HG03066 (cell line): ENCODE results near the gene KCNQ1.

Experiments used
- ATAC-seq: cut with Tn5 transposase; IDR thresholded peaks from one replicate; pipeline ENCODE4 v1.9.1; 2021; ENCODE audit warnings: low read depth; ENCODE audit not compliant: unreplicated experiment

KCNQ1 gene

DNA sequence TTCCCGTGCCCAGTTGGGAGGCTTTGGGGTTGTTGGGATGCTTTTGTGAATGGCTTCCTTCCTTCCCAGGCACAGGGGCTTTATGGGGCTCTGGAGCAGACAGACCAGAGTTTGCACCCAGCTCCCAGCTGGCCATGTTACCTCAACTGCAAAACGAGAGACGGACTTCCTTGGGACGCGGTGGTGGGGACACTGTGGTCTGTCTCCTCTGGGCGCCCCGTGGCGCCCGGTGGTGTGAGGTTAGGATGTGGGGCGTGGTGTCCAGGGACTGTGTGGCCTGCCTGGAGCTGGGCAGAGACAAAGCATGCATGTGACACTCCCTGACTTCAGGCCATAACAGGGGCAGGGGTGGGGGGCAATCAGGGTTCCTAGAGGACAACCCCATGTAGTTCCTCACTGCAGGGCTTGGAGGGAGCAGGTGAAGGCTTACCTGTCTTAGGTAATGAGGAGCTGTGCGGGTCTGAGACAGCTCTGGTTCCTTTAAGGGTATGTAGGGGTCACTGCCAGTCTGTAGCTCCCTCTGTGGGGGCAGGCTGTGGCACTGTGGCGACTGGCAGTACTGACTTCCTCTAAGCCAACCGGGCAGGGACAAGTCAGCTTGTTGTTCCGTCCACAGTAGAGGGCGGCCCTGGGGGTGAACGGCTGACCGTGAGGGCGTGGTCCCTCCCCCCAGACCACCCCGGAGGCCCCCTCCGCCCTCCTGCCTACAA, 14.4 kb downstream of the KCNQ1 start:
- ATAC-seq = no peak

DNA sequence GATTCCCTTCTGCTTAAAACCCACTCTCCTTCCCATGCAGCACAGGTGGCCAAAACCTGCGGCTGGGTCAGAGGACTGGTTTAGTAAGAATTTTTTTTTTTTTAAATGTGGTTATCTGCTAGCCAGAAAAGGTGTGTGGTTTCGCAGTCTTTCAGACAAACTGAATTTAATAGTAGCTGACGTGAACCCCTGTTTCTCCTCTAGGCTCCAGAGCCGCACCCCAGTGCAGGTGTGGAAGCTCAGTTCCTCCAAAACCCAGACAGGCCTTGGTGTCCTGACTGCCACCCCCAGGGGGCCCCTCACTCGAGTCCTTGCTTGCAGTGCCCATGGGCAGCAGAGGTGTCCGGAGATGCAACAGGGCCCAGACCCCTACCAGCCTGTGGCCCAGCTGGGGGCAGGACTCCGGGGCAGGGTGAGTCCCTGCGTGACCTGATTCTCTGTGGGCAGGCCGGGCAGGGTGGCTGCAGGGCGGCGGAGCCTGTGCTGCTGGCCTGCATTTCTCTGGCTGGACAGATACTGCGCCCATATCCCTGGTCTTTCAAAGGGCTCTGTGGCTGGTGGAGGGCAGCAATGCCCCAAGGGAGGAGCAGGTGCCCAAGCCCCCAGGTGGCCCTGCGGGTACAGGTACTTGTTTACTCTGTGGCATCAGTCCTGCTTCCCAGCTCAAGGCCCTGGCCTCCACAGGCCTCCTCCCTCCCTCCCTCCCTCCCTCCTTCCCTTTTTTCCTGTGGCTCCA, 15.2 kb downstream of the KCNQ1 start:
- ATAC-seq = no peak

DNA sequence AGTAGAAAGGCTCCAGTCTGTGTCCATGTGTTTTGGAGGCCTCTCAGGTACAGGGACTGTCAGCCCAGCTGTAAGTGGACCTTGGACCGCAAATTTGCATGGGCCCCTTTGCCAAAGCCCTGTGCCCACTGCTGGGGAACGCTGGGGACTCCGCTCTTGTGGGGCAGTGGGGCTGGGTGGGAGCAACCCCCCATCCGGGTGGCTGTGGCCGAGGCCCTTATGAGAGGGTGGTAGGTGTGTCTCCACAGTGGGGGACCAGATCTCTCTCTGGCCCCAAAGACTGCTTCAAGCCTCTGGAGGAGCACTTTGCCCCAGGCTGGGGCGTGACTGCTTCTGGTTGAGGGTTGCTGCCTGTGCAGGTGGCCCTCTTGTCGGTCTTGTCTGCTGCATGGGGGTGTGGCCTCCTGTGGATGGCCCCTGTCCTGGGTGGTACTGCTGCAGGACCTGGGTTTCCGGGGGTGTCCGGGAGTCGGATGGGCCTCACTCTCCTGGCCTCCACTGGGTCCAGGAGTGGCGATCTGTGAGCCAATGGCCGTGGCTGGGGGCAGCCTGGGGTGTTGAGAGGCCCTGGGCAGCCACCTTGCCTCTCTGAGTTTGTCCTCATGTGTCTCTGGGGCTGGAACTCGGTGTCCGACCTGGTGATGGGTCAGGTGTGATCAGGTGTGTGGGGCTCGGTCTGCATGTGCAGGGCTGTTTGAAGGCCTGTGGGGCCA, 15.9 kb downstream of the KCNQ1 start:
- ATAC-seq = no peak

GRCh38 chr11:2461253-2461955, 16.6 kb downstream of the KCNQ1 start:
- ATAC-seq = no peak

- ATAC-seq = no peak
Measured at GRCh38 chr11:2461956-2462542, 17.2 kb downstream of the KCNQ1 start.

- no peak for ATAC-seq
Measured at GRCh38 chr11:2462543-2462985, 17.8 kb downstream of the KCNQ1 start.

DNA sequence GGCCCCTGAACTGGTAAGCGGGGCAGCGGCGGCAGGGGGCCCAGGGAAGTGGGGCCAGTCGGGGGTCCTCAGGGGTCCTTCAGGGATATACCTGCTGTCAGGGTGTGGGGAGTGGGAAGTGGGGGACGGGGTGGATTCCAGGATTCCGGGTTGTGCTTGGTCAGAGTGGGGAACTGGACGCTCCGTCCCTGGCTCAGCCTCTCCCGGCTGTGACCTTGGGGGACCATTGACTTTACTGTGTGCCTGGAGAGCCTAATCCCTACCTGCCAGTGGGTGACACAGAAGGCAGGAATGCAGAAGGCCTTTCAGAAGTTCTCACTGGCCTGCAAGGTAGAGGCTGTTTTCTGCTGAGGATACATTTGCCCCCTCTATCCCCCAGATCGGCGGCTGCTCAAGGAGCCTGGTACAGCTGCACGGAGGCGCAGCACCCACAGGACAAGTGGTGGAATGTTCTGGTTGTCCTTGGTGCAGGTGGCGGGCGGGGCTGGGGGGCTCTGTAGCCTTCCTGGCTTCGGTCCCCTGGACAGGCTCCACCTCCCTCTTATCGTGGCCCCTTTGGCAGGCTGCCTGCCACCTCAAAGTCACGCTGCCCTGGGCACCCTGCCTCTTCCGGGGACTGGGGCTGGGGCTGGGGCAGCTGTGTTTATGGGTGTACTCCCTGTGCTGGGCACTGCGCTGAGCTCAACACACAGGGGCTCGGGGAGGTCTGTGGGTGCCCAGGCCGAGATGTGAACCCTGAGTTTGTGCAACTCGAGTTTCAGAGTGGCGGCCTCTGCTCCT, 18.4 kb downstream of the KCNQ1 start:
- ATAC-seq = no peak

DNA sequence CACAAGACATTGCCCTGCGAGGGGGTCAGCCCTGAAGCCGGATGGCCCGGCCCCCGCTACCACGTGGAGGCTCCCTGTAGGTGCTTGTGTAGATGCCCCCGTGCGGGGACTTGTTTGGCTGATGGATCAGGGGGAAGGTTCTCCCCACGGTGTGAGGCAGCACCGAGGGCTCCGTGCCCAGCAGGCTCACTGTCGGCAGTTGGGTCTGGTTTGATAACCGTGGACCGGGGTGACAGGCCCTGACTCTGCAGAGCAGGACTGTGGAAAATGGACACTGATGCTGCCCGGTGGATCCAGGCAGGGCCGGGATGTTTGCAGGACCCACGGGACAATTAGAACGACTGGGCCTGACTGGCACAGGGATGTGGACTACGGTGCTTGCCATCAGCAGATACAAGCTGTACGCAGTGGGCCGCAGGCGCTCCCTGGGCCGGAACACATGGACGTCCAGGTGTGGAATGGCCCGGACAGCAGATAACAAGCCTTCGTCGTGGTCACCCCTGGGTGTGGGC, 19.0 kb downstream of the KCNQ1 start:
- ATAC-seq = no peak

DNA sequence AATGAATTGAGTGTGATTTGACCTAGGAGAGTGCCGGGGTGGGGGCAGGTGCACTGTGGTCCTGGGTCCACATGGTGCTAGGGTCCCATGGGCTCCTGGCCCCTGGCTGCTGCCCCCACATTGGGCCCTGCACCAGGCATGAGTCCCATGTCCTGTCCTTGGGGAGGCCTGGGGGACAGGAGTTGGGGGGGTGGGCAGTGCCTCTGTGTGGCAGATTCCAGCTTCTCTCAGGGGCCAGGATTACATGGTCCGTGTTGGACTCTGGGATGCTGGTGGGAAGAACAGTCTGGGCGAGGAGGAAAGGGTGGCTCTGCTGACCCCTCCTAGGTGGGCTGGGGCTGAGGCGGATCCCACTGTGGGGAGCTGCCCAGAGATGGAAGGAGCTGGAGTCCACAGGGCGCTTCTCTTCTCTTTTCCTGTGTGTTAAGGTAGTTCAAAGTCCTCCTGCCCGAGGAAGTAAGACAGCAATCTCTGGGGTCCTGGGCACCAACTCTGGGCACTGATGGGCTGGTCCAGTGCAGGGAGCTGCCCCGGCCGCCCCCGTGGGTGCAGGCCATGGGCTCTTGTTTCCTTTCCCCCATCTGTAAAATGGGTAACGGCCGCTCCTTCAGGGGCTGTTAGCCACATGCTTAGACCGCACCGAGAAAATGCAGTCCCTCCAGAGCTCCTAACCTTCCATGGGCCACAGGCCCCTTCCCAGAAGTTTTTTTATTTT, 19.8 kb downstream of the KCNQ1 start:
- no peak for ATAC-seq

DNA sequence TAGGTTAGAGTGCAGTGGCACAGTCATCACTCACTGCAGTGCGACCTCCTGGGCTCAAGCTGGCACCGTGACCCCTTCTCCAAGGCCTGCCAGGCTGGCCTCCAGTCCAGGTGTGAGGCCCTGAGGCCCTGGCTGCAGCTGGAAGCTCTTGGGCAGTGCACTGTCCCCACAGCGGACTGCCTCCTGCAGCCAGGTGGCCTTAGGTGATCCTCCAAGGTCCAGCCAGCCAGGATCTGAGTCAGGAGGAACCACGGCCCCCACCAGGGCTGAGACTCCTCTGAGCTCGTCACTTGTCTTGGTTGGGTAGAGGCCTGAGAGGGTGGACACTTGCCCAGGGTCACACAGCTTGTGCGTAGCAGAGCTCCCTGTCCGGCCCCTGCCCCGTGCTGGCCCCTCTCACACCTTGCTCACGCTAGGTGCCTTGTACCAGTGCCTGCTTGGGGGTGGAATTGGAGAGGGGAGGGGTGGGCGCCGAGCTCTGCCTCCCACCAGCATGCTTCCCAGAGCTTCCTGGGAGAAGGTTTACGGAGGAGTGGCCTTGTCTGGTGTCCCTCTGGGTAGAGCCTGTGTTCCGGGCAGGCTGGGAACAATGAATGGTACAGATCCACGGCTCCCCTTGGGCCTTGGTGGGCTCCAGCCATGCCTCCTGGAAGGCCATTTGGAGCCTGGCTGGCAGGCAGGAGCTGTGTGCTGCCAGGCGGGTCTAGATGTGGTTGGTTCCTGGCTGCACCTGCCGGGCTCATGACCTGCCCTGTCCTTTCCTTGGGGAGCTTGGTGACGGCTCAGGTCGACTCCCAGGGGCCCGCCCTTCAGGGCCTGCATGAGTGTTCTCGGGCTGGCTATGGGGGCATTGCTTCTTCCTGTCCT, 20.6 kb downstream of the KCNQ1 start:
- no peak for ATAC-seq

- no peak for ATAC-seq
Measured at GRCh38 chr11:2466069-2466801, 21.4 kb downstream of the KCNQ1 start.

DNA sequence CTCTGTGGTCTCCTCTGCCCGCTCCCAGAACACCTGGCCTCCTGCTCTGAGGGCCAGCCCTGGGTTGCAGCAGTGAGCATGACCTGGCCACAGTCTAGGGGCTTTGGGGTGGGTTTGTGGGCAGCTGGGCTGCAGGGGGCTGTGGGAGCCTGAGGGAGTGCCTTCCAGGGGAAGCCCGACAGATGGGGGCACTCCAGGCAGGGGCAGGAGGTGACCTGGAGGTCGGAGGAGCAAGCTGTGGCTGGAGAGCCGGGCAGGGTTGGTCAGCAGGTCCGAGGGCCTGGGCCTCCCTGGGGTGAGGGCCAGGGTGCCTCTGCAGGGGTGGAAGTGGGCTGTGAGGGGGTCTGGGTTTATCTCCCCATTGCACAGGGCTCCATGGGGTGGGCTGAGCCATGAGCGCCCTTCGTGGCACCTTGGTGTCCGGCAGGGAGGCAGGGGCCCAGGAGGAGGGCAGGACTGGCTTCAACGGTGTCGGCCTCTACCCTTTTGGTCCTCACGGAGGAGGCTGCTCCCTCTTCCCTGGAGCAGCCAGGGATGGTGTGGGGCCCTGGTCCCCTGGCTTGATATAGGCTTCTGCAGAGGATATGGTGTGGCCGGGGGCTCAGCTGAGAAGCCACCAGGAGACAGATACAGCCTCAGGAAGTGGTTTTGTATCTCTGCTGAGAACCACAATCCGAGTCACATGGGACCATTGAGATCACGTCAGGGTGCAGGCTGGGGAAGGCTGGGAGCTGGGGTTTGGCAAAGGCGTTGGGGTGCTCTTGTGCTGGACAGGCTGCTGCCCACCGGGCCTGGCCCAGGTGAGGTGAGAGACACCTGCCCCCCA, 22.3 kb downstream of the KCNQ1 start:
- ATAC-seq = no peak

GRCh38 chr11:2467695-2468055, 22.9 kb downstream of the KCNQ1 start:
- ATAC-seq = no peak

DNA sequence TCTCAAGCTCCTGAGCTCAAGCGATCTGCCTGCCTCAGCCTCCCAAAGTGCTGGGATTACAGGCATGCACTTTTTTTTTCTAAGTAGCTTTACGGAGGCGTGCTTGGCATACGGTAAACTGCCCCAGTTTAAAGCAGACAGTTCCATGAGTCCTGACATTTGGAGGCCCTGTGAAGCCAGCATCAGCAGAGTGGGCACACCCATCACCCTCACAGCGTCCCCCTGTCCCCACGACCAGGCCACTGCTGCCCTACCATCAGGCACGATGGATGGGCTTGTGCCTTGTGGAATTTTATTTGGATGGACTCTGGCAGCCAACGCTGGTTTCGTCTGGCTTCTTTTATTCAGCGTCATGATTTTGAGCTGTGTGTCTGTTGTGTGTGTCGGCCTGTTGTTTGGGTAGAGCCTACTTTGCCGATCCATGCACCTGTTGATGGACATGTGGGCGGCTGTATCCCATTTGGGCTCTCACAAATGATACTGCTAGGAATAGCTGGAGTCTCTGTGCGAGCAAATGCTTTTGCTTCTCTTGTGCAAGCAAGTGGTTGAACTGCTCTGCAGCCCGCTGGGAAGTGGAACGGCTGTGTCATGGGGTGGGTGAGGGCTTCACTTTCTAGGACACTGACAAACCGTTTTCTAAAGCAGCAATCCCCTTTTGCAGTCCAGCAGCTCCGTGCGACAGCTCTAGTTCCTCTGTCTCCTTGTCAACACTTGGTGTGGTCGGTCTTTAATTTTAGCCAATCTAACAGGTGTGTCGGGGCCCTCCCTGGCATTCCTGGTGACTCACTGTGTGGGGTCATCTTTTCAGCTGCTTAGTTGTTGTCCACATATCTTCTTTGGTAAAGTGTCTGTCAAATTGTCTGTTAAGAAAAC, 23.8 kb downstream of the KCNQ1 start:
- ATAC-seq = no peak

DNA sequence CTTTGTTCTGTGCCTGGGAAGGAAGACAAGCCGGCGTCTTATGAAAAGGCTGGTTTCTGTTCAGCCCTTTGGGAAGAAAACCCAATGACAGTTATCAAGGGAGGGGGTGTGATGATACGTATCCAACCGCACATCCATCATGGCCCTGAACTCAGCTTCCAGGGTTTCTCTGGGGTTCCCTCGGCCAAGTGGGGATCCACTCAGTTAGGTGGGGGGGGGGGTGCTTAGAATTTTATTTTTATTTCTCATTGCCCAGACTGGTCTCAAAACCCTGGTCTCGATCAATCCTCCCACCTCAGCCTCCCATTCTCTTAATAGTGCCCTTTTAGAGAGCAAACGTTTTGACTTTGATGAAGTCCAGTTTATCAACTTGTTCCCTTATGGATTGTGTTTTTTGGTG, 25.7 kb downstream of the KCNQ1 start:
- ATAC-seq = no peak
